Measurements from ENCODE around the gene NR2E1. TPM values are rescaled to one million over a fixed set of nuclear protein-coding genes. Genes with fewer than 3 reads are reported as not detected.

NR2E1 gene
- total and polyA plus RNA-seq, 12 donors, result not detected

DNA sequence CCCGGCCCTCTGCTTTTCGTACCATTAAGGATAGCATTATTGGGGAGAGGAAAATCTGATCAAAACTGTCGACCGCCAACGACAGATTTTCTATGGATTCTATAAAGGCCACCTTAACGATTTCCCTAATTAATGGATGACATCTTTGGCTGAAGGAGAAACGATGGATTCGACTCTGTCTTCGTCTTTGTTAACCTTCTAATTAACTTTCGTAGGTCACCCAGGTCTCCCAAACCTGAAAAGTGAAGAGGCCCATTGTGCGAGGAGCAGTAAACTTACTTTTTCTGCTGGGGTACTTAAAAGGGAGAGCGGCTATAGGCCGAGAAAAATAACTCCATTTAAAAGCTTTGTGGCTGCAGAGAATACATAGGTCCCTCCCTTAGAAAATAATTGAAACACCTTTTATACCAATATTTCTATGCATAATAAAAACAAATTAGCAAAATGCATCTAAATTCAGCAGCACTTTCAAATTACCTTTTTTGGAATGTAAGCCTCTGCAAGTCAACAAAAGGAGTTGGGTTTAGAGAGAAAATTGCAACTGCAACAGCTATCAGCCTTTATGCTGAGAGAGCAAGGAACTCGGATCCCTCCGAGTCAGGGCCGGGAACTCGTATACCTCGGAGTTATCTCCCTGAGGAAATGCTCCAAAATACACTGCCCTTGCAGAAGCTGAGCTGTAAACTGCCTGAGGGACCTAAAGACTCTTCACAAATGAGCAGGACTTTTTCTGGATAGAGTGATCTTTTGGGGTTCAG lies 31.4 kb upstream of the NR2E1 start:
- ATAC-seq (no peak), DNase-seq (no peak)
- TF ChIP-seq, protein P1, sequence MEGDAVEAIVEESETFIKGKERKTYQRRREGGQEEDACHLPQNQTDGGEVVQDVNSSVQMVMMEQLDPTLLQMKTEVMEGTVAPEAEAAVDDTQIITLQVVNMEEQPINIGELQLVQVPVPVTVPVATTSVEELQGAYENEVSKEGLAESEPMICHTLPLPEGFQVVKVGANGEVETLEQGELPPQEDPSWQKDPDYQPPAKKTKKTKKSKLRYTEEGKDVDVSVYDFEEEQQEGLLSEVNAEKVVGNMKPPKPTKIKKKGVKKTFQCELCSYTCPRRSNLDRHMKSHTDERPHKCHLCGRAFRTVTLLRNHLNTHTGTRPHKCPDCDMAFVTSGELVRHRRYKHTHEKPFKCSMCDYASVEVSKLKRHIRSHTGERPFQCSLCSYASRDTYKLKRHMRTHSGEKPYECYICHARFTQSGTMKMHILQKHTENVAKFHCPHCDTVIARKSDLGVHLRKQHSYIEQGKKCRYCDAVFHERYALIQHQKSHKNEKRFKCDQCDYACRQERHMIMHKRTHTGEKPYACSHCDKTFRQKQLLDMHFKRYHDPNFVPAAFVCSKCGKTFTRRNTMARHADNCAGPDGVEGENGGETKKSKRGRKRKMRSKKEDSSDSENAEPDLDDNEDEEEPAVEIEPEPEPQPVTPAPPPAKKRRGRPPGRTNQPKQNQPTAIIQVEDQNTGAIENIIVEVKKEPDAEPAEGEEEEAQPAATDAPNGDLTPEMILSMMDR (IDR thresholded peaks at IDR 0.05), result no peak
- H3K27me3 ChIP-seq, result peaks cover 0 to 98% (median 54%) of the 10 kb centered on the region in 7 donors
- WGBS, 2 donors, result 27 to 32% methylated on average over 18 of the region's 18 CpGs
- H3K4me1 ChIP-seq, result peaks cover 0 to 16% (median 13%) of the 10 kb centered on the region in 9 donors
- intact Hi-C loops (cut with DNase I), result no loop called here
- H3K27ac ChIP-seq, result peak overlapping the region in 7 of 10 donors; percentile 55 to 87 (median 79)
- H3K9me3 ChIP-seq, result no peaks in the 10 kb centered on the region
- no peaks in the 10 kb centered on the region for H3K36me3 ChIP-seq
- peak overlapping the region in 9 of 10 donors; percentile 25 to 56 (median 48) for H3K4me3 ChIP-seq

DNA sequence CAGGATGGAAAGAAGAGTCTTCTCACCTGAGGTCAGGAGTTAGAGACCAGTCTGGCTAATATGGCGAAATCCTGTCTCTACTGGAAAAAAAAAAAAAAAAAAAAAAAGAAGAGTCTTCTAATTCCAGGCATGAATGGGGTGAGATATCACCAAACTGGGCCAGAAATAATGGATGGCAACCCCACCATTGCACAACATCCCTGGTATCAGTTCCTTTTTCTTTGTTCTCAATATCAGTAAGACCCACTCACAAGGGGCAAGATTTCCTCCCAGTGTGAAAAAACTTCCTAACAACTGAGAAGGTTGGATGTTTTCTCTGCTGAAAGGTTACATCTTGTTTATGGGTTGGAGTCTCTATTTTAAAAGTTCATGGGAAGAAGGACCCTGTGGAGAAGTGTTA lies 23.6 kb upstream of the NR2E1 start:
- intact Hi-C loops (cut with DNase I), result no loop called here
- WGBS, 2 donors, result 92 to 100% methylated on average over 1 of the region's 1 CpG
- Histone ChIP-seq H3K4me3 (no peak overlapping the region), H3K27ac (no peak overlapping the region), H3K9me3 (no peaks in the 10 kb centered on the region), H3K4me1 (no peaks in the 10 kb centered on the region), H3K27me3 (peaks cover 0 to 69% (median 42%) of the 10 kb centered on the region in 7 donors), H3K36me3 (no peaks in the 10 kb centered on the region)
- no peak for ATAC-seq
- DNase-seq, result no peak
- TF ChIP-seq, protein P1 (IDR thresholded peaks at IDR 0.05), result no peak

DNA sequence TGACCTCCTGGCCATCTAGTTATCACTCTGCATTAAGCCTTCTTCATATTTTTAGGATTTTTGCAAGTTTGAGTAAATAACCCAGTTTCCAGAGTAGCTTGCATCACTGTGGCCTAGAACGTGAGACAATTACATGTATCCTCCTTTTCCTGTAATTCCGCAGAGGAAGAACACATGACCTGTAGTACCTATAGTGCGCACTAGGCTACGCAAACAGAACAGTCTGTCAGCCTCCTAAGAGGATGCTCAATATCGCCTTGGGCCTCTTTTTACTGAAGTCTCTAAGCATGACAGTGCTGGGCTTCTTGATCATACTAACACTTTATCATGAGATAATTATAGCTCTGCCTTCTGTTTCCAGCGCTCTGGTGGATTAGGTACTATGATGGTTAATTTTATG lies 20.2 kb upstream of the NR2E1 start:
- WGBS, 2 donors, result 77 to 84% methylated on average over 6 of the region's 6 CpGs
- no peaks in the 10 kb centered on the region for H3K36me3 ChIP-seq
- peaks cover 0 to 71% (median 50%) of the 10 kb centered on the region in 7 donors for H3K27me3 ChIP-seq
- no peaks in the 10 kb centered on the region for H3K4me1 ChIP-seq
- H3K9me3 ChIP-seq, result peaks cover 0 to 10% (median 0%) of the 10 kb centered on the region in 11 donors
- H3K4me3 ChIP-seq, result no peak overlapping the region
- DNase-seq (no peak), ATAC-seq (no peak)
- TF ChIP-seq, protein P1 (IDR thresholded peaks at IDR 0.05), result no peak
- no peak overlapping the region for H3K27ac ChIP-seq
- intact Hi-C loops (cut with DNase I), result no loop called here

DNA sequence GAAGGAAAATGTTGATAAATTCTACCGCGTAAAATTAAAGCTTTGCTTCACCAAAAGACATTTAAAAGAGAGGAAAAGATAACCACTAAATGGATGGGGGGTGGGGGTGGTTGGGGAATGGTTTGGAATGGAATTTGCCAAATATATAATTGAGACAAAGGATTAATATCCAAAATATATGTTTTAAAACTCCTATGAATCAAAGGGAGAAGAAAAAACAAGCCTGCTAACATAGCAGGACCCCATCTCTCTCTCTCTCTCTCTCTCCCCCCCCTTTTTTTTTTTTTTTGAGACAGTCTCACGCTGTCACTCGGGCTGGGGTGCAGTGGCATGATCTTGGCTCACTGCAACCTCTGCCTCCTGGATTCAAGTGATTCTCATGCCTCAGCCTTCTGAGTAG lies 13.4 kb upstream of the NR2E1 start:
- peaks cover 0 to 10% (median 0%) of the 10 kb centered on the region in 11 donors for H3K9me3 ChIP-seq
- peaks cover 2 to 100% (median 98%) of the 10 kb centered on the region in 7 donors for H3K27me3 ChIP-seq
- ATAC-seq (no peak), DNase-seq (no peak)
- TF ChIP-seq, protein P1 (IDR thresholded peaks at IDR 0.05), result no peak
- no peak overlapping the region for H3K4me3 ChIP-seq
- WGBS, 2 donors, result 82% methylated on average over 4 of the region's 4 CpGs
- H3K4me1 ChIP-seq, result peaks cover 0 to 10% (median 6%) of the 10 kb centered on the region in 9 donors
- intact Hi-C loops (cut with DNase I), result no loop called here
- no peak overlapping the region for H3K27ac ChIP-seq
- no peaks in the 10 kb centered on the region for H3K36me3 ChIP-seq

All from heart right ventricle (tissue), 16 donors.